Dermis blood vessel endothelial cell (primary cell): Measurements from ENCODE around the gene METAP2. TPM values are rescaled to one million over a fixed set of nuclear protein-coding genes. Genes with fewer than 3 reads are reported as not detected.
A peak's percentile ranks its signal among the peaks of the same experiment; 100 is the strongest.

Experiments used
- DNase-seq: peaks from one replicate; pipeline ENCODE4 v3.0.0; 2010
- total RNA-seq: library from RNA; depleted of rRNA; stranded (reverse); fragments of >200 nt; gene quantifications from 2 replicates; pipeline ENCODE4 v1.2.3, GENCODE V29; 2014

The METAP2 gene
- total RNA-seq, 1 donor from 2014 or later = 74.0 TPM

- no peak for DNase-seq
Measured at GRCh38 chr12:95516757-95517156, 42.8 kb downstream of the METAP2 start.

GRCh38 chr12:95517246-95517645 lies 43.3 kb downstream of the METAP2 start:
- no peak for DNase-seq

GRCh38 chr12:95518944-95519343 lies 45.0 kb downstream of the METAP2 start:
- no peak for DNase-seq

- DNase-seq = no peak
Measured at GRCh38 chr12:95520816-95521215, 46.9 kb downstream of the METAP2 start.

GRCh38 chr12:95522692-95523091 lies 48.7 kb downstream of the METAP2 start:
- no peak for DNase-seq

- no peak for DNase-seq
Measured at GRCh38 chr12:95528431-95528830, 54.5 kb downstream of the METAP2 start.

GRCh38 chr12:95529693-95530225 lies 55.8 kb downstream of the METAP2 start:
- no peak for DNase-seq

- DNase-seq = no peak
Measured at GRCh38 chr12:95532851-95533250, 58.9 kb downstream of the METAP2 start.

GRCh38 chr12:95533985-95534384 lies 60.0 kb downstream of the METAP2 start:
- peak; percentile 2 for DNase-seq

- no peak for DNase-seq
Measured at GRCh38 chr12:95538006-95538405, 64.1 kb downstream of the METAP2 start.

- DNase-seq = no peak
Measured at GRCh38 chr12:95538656-95539055, 64.7 kb downstream of the METAP2 start.

GRCh38 chr12:95541436-95541835 lies 67.5 kb downstream of the METAP2 start:
- no peak for DNase-seq

- no peak for DNase-seq
Measured at GRCh38 chr12:95543305-95543704, 69.4 kb downstream of the METAP2 start.

GRCh38 chr12:95544756-95545155 lies 70.8 kb downstream of the METAP2 start:
- no peak for DNase-seq

- DNase-seq = no peak
Measured at GRCh38 chr12:95545303-95545702, 71.4 kb downstream of the METAP2 start.

GRCh38 chr12:95545731-95546490 lies 72.0 kb downstream of the METAP2 start:
- DNase-seq = peak; percentile 75

GRCh38 chr12:95546491-95546813 lies 72.5 kb downstream of the METAP2 start:
- no peak for DNase-seq

- peak; percentile 2 for DNase-seq
Measured at GRCh38 chr12:95547522-95548055, 73.6 kb downstream of the METAP2 start.

- DNase-seq = peak; percentile 36
Measured at GRCh38 chr12:95548056-95548538, 74.1 kb downstream of the METAP2 start.

GRCh38 chr12:95548539-95549391 lies 74.8 kb downstream of the METAP2 start:
- peak; percentile 58 for DNase-seq

GRCh38 chr12:95549392-95550084 lies 75.6 kb downstream of the METAP2 start:
- DNase-seq = no peak

- no peak for DNase-seq
Measured at GRCh38 chr12:95551305-95551704, 77.4 kb downstream of the METAP2 start, which contains the start of gene USP44. Gene USP44, minus strand, starts transcription at chr12:95551476. Its CDS starts 17,220 bp downstream, at chr12:95534256.
